HG03469 (cell line): ENCODE data around the gene ELOVL5.
"Not testable (repeated sequence)": the region's sequence is repeated elsewhere in the genome, so short reads cannot be mapped to it uniquely, and the experiment has no call there.

ENCODE experiments used
- ATAC-seq: cut with Tn5 transposase; IDR thresholded peaks from one replicate; pipeline ENCODE4 v1.9.1; 2021; ENCODE audit warnings: mild to moderate bottlenecking, moderate library complexity, moderate number of reproducible peaks; ENCODE audit not compliant: unreplicated experiment

ELOVL5 gene

GRCh38 chr6:53359843-53360092 is 11.0 kb upstream of the ELOVL5 start:
- no peak for ATAC-seq

DNA sequence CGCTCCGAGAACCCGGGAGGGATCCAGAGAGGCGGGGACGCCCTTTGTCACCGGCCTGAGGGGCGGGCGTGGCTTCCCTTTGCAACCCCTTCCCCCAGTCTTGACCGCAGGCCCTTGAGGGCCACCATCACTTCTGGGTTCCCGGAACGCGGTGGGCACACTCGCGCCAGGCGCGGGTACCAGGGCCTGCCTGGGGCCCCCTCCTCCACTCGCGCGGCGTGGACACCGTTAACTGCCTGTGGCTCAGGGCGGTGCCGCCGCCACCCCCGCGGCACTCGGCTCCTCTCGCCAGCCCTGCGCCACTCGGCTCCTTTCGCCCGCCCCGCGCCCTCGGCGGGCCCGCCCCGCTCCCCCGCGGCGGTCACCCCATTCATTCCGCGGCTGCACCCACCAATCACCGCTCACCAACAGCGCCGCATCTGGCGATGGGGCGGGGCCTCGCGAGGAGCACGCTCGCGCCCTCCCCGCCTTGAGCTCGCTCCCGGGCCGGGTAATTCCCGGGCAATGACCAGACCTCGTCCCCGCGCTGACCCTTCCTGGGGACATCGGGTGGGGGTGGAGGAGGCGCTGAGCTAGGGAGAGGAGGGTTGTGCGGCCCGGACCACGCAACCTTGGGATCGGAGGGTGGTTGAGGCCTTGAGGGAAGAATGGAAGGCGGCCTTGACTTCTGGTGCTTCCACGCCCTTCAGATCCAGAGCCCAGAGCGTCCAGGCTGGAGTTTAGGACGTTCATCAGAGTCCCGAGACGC is 10.5 kb upstream of the ELOVL5 start:
- peak; percentile 84 for ATAC-seq

DNA sequence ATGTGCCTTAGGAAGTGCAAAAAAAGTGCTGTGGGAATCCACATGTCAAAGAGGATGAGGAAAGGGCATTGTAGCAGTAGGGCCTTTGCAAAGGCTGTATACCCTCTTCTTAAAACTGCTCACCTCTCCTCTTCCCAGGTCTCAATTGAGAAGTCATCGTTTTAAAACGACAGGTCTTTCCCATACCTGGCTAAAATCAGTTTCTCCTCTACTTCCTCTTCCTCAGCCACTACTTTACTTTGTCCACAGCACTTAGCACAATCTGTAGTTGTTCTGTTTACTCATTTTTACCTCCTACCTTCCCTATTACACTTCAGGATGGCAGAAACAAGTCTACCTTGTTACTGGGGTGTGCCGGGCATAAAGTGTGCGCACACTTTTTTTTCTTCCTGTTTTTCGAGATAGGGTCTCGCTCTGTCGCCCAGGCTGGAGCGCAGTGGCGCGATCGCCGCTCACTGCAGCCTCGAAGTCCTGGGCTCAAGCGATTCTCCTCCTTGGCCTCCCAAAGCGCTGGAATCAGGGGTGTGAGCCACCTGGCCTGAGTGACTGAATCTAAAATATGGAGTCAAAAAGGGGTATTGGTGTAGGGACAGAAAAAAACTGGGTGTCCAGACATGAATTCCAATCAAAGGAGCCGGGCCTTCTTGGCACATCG is 9.8 kb upstream of the ELOVL5 start:
- no peak for ATAC-seq

DNA sequence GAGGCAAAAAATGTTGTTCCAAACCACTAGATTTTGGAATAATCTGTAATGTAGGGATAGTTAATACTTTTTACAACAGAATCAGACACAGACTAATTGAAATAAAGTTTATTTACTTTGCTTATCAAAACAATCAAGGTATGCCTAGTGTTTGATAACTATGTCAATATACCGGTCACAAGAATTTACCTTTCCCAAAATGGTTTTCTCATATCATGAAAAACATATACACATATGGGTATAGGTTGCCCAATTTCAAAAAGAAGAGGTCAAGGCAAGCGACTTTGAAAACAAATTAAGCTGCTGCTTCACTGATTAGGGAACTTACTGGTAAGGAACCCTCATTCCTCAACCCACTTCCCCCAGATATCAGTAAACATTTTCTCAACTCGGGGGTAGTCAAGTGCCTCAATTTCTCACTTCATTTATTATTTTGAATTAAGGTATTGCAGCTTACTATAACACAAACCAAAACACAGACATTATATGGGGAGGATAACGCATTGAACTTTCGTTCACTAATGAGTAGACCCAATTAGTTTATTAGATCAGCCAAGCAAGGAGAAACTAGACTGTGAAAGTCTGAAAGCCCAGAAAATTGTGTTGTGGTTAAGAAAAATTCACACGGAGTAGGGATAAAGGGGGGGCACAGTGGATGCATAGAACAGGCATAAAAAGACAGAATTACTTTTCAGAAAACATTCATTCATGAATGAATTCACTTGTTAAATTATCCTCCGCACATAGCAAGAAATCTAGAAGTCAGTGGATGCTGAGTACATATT is 9.0 kb upstream of the ELOVL5 start:
- no peak for ATAC-seq

- no peak for ATAC-seq
These were observed 4.9 kb upstream of the ELOVL5 start for GRCh38 chr6:53353624-53354023.

GRCh38 chr6:53352360-53352759 is 3.6 kb upstream of the ELOVL5 start:
- ATAC-seq, result no peak

- no peak for ATAC-seq
These were observed 501 bp upstream of the ELOVL5 start for GRCh38 chr6:53349209-53349693.

- peak; percentile 4 for ATAC-seq
These were observed 804 bp downstream of the ELOVL5 start for GRCh38 chr6:53347921-53348370.

DNA sequence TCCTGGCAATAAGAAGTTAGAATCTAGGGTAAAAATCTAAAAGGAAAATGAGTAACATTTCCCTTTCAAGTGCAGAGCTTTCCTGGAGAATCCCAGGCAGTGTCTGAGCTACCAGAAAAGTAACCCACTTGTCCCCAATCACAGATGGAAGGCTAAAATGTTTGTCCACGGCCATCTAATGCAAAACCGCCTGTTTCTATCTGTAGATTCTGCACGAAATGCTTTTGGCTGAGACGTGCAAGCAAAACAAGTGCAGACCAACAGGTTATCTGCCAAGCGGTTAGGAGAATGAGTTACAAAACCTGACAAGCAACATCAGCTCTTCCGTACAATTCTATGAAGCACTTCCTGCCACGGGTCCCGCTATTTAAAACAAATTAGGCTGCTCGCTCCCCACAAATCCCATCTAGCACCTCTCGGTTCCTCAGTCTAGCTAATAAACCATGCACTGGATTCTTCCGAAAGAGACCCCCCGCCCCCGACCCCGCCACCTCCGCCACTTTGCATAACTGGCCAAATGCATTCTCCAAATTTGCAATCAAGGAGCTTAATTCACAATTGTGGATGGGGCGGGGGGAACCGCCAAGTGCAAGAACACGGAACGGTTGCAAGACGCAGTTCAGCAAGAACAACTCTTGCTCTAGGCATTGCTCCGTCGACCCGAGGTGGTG is 1.4 kb downstream of the ELOVL5 start:
- peak; percentile 27 for ATAC-seq

DNA sequence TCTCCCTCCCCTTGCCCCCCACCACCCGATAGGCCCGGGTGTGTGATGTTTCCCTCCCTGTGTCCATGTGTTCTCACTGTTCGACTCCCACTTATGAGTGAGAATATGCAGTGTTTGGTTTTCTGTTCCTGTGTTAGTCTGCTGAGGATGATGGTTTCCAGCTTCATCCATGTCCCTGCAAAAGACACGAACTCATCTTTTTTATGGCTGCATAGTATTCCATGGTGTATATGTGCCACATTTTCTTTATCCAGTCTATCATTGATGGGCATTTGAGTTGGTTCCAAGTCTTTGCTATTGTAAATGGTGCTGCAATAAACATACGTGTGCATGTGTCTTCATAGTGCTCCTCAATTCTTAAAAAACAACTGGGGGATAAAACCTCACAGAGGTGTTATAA is 2.7 kb downstream of the ELOVL5 start:
- ATAC-seq, result not testable (repeated sequence)

GRCh38 chr6:53344969-53345368 is 3.8 kb downstream of the ELOVL5 start:
- no peak for ATAC-seq

DNA sequence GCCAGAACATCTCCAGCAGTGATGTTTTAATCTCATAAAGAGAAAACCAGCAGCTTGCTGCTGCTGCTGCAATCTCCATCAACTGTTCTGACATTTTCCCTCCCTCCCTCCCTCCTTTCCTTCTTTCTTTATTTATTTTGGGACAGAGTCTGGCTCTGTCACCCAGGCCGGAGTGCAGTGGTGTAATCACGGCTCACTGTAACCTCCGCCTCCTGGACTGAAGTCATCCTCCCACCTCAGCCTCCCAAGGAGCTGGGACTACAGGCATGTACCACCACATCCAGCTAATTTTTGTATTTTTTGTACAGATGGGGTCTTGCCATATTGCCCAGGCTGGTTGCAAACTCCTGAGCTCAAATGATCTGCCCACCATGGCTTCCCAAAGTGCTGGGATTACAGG is 5.7 kb downstream of the ELOVL5 start:
- no peak for ATAC-seq

DNA sequence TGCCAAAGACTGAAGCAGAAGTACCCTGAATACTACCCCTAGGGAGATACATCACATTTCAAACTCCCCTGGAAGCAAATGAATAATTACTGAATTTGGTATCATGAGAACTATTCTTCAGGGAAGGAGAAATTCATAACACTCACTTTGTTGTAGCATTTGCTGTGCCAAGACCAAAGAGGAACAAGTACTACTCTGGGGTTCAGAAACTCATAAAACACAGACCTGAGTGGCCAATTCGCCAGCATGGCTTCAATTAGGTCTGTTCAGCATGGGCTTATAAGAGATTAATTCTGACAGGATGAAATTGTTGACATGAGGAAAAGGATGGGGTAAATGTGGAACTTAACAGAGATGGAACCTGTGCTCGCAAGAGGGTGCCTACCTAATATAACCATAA is 6.5 kb downstream of the ELOVL5 start:
- no peak for ATAC-seq

DNA sequence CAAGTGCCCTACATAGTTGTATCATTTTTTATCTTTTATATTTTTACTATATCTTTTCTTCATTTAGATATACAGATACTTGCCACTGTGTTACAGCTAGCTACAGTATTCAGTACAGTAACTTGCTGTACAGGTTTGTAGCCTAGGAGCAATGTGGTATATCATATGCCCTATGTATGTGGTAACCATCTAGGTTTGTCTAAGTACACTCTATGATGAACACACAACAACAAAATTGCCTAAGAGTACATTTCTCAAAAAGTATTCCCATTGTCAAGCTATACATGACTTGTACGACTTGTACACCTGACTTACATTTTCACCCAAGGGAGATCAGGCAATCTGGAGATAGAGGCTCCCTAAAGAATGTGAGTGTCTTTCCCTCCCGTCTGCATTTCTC is 8.2 kb downstream of the ELOVL5 start:
- ATAC-seq, result no peak

DNA sequence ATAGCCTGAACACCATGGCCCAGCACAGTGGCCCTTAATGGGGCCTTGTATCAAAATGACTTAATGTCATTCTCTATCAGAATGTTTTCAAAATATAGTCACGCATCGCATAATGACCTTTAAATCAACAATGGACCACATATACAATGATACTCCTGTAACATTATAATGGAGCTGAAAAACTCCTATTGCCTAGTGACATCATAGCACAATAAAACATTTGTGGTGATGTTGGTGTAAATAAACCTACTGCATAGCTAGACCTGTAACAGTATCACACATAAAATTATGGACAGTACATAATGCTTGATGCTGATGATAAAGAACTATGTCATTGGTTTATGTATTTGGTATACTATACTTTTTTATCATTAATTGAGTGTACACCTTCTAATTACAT is 9.3 kb downstream of the ELOVL5 start:
- no peak for ATAC-seq

DNA sequence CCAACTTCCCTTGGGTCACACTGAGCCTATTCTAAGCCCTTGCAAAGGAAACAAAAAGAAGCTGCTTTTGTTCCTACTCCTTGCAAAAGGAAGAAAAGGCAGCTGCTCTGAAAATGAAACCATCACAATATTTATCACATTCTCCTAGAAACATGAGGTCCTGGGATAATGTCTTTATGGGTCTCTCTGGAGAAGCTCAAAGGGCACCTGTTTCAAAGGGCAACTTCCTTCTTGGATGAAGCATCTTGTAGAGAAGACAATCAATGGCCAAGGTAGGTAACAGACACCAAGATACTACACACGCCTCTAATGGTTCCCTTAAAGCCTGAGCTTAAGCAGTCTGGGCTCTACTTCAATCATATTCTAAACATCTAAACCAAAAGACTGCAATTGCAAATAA is 10.4 kb downstream of the ELOVL5 start:
- ATAC-seq, result no peak

- ATAC-seq, result no peak
These were observed 12.7 kb downstream of the ELOVL5 start for GRCh38 chr6:53336070-53336469.

- peak; percentile 70 for ATAC-seq
These were observed 13.3 kb downstream of the ELOVL5 start for GRCh38 chr6:53335224-53335994.

DNA sequence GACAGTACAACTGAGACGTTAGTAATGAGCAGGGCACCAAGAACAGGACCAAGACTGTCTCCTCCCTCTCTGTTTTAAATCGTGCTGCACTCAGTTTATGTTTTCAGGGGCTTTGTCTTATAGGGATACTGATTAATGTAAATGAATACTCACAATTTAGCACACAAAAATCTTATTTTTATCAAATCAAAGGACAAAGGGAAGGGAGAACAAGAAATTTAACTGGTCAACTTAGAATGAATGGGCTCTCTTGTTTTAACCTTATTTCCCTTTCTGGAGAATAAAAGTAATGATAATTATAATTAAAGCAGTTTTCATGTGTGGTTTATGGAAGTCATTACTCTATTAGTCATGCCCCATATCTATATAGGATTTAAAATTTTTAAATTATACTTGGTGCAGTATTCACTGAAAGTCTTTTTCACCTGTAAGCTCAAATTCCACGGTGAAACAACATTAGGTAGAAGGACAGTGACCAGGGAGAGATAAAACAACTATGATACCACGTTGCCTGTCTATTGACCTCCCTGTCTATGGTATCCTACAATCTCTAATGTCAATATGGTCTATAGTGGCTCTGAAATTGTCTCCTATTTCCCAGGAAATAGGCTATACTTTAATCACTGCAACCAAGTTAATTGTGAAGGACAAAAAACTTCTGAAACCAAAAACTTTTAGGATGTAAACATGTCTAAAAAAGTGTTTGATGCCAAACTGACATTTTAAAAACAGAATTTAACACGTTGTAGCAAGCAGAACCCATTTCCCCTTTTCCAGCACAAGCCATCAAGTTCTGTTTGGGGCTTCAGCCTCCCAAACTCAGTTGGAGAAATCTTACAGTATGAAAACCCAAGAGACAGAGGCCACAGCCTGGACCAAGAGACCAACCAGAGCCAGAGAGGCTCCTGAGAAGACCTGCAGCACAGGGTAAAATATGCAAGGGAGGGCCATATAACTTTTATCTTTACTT is 15.0 kb downstream of the ELOVL5 start:
- no peak for ATAC-seq
